GM19099 (cell line): ENCODE results near the gene ZNF385B.

Experiments
- POLR2A ChIP-seq: IDR thresholded peaks from 3 replicates; pipeline ENCODE4 v1.6.1; 2011; ENCODE audit warnings: low read depth; ENCODE audit not compliant: insufficient read length; ENCODE audit errors: extremely low read depth

The ZNF385B gene

GRCh38 chr2:179538406-179539123, 322.8 kb downstream of the ZNF385B start:
- TF ChIP-seq POLR2A = no peak

GRCh38 chr2:179536185-179536584, 325.2 kb downstream of the ZNF385B start:
- TF ChIP-seq POLR2A = no peak

- TF ChIP-seq POLR2A = no peak
Measured at GRCh38 chr2:179533875-179534274, 327.5 kb downstream of the ZNF385B start.

GRCh38 chr2:179532863-179533278, 328.5 kb downstream of the ZNF385B start:
- no peak for TF ChIP-seq POLR2A

- TF ChIP-seq POLR2A = no peak
Measured at GRCh38 chr2:179528576-179529069, 332.8 kb downstream of the ZNF385B start.

- no peak for TF ChIP-seq POLR2A
Measured at GRCh38 chr2:179525340-179525739, 336.1 kb downstream of the ZNF385B start.

- no peak for TF ChIP-seq POLR2A
Measured at GRCh38 chr2:179524809-179525339, 336.5 kb downstream of the ZNF385B start.

- TF ChIP-seq POLR2A = no peak
Measured at GRCh38 chr2:179521944-179522343, 339.5 kb downstream of the ZNF385B start.

GRCh38 chr2:179518830-179519229, 342.6 kb downstream of the ZNF385B start:
- TF ChIP-seq POLR2A = no peak

- no peak for TF ChIP-seq POLR2A
Measured at GRCh38 chr2:179513181-179513580, 348.2 kb downstream of the ZNF385B start.

GRCh38 chr2:179512281-179513035, 349.0 kb downstream of the ZNF385B start:
- no peak for TF ChIP-seq POLR2A

- no peak for TF ChIP-seq POLR2A
Measured at GRCh38 chr2:179511105-179511789, 350.2 kb downstream of the ZNF385B start.

- no peak for TF ChIP-seq POLR2A
Measured at GRCh38 chr2:179495315-179495714, 366.1 kb downstream of the ZNF385B start.

GRCh38 chr2:179488563-179488962, 372.8 kb downstream of the ZNF385B start:
- no peak for TF ChIP-seq POLR2A
